Gastrocnemius medialis (tissue), 4 donors: ENCODE data around the gene CNTN4.

ENCODE experiments used
- POLR2A ChIP-seq, 2 donors: fragments of 450-650 bp; IDR thresholded peaks; one replicate each; pipeline ENCODE4 v1.6.1; 2017; ENCODE audit warnings: antibody characterized with exemption in 2 of 2, mild to moderate bottlenecking in 2 of 2, moderate library complexity in 2 of 2
- TF ChIP-seq, protein P1 (sequence below), 5 experiments: fragments of 450-650 bp in 3 of 5; fragments of 200-600 bp in 2 of 5; sonication (generic) in 2 of 5; IDR thresholded peaks in 4 of 5; conservative IDR thresholded peaks in 1 of 5; 1 replicate in 4 of 5; 2 replicates in 1 of 5; pipeline ENCODE4 v1.5.1; 2016 to 2019; ENCODE audit warnings: antibody characterized with exemption in 5 of 5, mild to moderate bottlenecking in 3 of 5, moderate library complexity in 3 of 5

GRCh38 chr3:3053974-3054373, 955.3 kb downstream of the CNTN4 start:
- no peak for TF ChIP-seq POLR2A (IDR thresholded peaks at IDR 0.05)
- TF ChIP-seq, protein P1, sequence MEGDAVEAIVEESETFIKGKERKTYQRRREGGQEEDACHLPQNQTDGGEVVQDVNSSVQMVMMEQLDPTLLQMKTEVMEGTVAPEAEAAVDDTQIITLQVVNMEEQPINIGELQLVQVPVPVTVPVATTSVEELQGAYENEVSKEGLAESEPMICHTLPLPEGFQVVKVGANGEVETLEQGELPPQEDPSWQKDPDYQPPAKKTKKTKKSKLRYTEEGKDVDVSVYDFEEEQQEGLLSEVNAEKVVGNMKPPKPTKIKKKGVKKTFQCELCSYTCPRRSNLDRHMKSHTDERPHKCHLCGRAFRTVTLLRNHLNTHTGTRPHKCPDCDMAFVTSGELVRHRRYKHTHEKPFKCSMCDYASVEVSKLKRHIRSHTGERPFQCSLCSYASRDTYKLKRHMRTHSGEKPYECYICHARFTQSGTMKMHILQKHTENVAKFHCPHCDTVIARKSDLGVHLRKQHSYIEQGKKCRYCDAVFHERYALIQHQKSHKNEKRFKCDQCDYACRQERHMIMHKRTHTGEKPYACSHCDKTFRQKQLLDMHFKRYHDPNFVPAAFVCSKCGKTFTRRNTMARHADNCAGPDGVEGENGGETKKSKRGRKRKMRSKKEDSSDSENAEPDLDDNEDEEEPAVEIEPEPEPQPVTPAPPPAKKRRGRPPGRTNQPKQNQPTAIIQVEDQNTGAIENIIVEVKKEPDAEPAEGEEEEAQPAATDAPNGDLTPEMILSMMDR (IDR thresholded peaks at IDR 0.05 in 4 of 5, conservative IDR thresholded peaks at IDR 0.05 in 1 of 5), result no peak
